Astrocyte (in vitro differentiated cells and primary cell): ENCODE data around the gene FTO. TPM values are rescaled to one million over a fixed set of nuclear protein-coding genes. Genes with fewer than 3 reads are reported as not detected.
A peak's percentile ranks its signal among the peaks of the same experiment; 100 is the strongest.

Experiments used
- DNase-seq: peaks from one replicate; pipeline ENCODE4 v3.0.0-alpha.2; 2010; ENCODE audit warnings: low read depth
- FAIRE-seq: peaks from 2 replicates; lab custom pipeline; 2011; peaks lifted over from hg19 to GRCh38; lab: Jason Lieb, UNC
- H2AFZ ChIP-seq: 2 replicates; pipeline ENCODE4 v1.6.0; 2012; ENCODE audit warnings: low read depth, low read length, inconsistent platforms
- H3K27ac ChIP-seq: 2 replicates; pipeline ENCODE4 v1.5.1; 2011; ENCODE audit warnings: low read depth, low read length, inconsistent platforms
- H3K27me3 ChIP-seq: 2 replicates; pipeline ENCODE4 v1.6.0; 2011; ENCODE audit warnings: low read length, inconsistent platforms; ENCODE audit not compliant: insufficient read depth
- H3K36me3 ChIP-seq: 2 replicates; pipeline ENCODE4 v1.5.1; 2011; ENCODE audit warnings: low read length, inconsistent platforms; ENCODE audit not compliant: insufficient read depth
- H3K4me1 ChIP-seq: 2 replicates; pipeline ENCODE4 v1.5.1; 2011; ENCODE audit warnings: low read length, inconsistent platforms; ENCODE audit not compliant: insufficient read depth
- H3K4me2 ChIP-seq: 2 replicates; pipeline ENCODE4 v1.6.0; 2012; ENCODE audit warnings: low read length, inconsistent platforms
- H3K4me3 ChIP-seq: 2 replicates; pipeline ENCODE4 v1.5.1; 2011; ENCODE audit warnings: low read depth, mild to moderate bottlenecking, low read length, inconsistent platforms; ENCODE audit not compliant: insufficient read depth
- H3K79me2 ChIP-seq: 2 replicates; pipeline ENCODE4 v1.6.0; 2012; ENCODE audit warnings: mild to moderate bottlenecking, low read length, inconsistent platforms; ENCODE audit not compliant: insufficient read depth
- H3K9ac ChIP-seq: 2 replicates; pipeline ENCODE4 v1.6.0; 2012; ENCODE audit warnings: mild to moderate bottlenecking, low read length, inconsistent platforms
- H3K9me3 ChIP-seq: 2 replicates; pipeline ENCODE4 v1.5.1; 2012; ENCODE audit warnings: low read depth, mild to moderate bottlenecking, low read length, inconsistent platforms; ENCODE audit not compliant: insufficient read depth
- H4K20me1 ChIP-seq: 2 replicates; pipeline ENCODE4 v1.6.0; 2012; ENCODE audit warnings: low read length, inconsistent platforms; ENCODE audit not compliant: insufficient read depth
- H3K27ac Mint-ChIP-seq: one replicate; pipeline ENCODE4 v1.8.0; 2021; ENCODE audit warnings: mild to moderate bottlenecking, mixed read lengths; ENCODE audit not compliant: unreplicated experiment
- H3K27me3 Mint-ChIP-seq: one replicate; pipeline ENCODE4 v1.8.0; 2021; ENCODE audit warnings: low read depth, mixed read lengths; ENCODE audit not compliant: unreplicated experiment
- H3K36me3 Mint-ChIP-seq: one replicate; pipeline ENCODE4 v1.8.0; 2021; ENCODE audit warnings: low read depth, mixed read lengths; ENCODE audit not compliant: unreplicated experiment
- H3K4me1 Mint-ChIP-seq: one replicate; pipeline ENCODE4 v1.8.0; 2021; ENCODE audit warnings: low read depth, mixed read lengths; ENCODE audit not compliant: unreplicated experiment
- H3K4me3 Mint-ChIP-seq: one replicate; pipeline ENCODE4 v1.8.0; 2021; ENCODE audit warnings: mild to moderate bottlenecking, moderate library complexity, mixed read lengths; ENCODE audit not compliant: unreplicated experiment
- H3K9me3 Mint-ChIP-seq: one replicate; pipeline ENCODE4 v1.8.0; 2021; ENCODE audit warnings: mild to moderate bottlenecking, mixed read lengths; ENCODE audit not compliant: unreplicated experiment
- EZH2 ChIP-seq: IDR thresholded peaks from 2 replicates; pipeline ENCODE4 v1.6.1; 2012; ENCODE audit warnings: mild to moderate bottlenecking, low read length, inconsistent platforms; ENCODE audit not compliant: insufficient read depth
- total RNA-seq: library from RNA; stranded (reverse); gene quantifications from 2 replicates; pipeline ENCODE4 v1.2.1, GENCODE V29; 2021
- TF ChIP-seq, protein P1 (sequence below): IDR thresholded peaks from 2 replicates; pipeline ENCODE4 v1.5.1; 2011; ENCODE audit warnings: low read depth, mild to moderate bottlenecking, inconsistent platforms, low read length, moderate library complexity; ENCODE audit not compliant: insufficient read depth

Gene FTO
- total RNA-seq, 1 donor from 2014 or later = 73.1 TPM

DNA sequence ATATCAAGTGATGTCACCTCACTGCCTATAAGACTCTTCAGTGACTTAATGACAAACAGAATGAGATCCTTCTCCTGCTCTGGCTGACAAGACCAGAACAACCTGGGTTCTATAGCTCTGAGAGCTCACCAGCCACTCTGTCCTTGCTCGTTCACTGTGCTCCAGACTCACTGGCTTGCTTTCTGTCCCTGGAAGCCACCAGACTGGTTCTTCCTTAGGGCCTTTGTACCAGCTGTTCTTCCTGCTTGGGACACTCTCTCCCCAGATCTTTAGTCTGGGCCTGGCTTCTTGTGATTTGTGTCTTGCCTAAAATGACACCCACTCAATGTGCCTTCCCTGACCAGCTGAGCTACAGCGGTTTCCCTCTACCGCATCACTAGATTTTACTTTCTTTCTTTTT is 76.1 kb downstream of the FTO start:
- H3K4me2 ChIP-seq = no peak overlapping the region
- Mint-ChIP-seq H3K9me3 (peaks cover 2% of the 10 kb centered on the region), H3K4me3 (no peak overlapping the region), H3K27ac (peak overlapping the region; percentile 30), H3K27me3 (no peaks in the 10 kb centered on the region), H3K36me3 (peaks cover 1% of the 10 kb centered on the region), H3K4me1 (peaks cover 58% of the 10 kb centered on the region)
- no peak for FAIRE-seq
- no peak overlapping the region for H3K4me3 ChIP-seq
- H3K36me3 ChIP-seq = no peaks in the 10 kb centered on the region
- H3K9ac ChIP-seq = no peak overlapping the region
- peaks cover 8% of the 10 kb centered on the region for H4K20me1 ChIP-seq
- H3K27ac ChIP-seq = no peak overlapping the region
- peaks cover 32% of the 10 kb centered on the region for H3K4me1 ChIP-seq
- no peak overlapping the region for H2AFZ ChIP-seq
- H3K79me2 ChIP-seq = peaks cover 61% of the 10 kb centered on the region
- TF ChIP-seq, protein P1, sequence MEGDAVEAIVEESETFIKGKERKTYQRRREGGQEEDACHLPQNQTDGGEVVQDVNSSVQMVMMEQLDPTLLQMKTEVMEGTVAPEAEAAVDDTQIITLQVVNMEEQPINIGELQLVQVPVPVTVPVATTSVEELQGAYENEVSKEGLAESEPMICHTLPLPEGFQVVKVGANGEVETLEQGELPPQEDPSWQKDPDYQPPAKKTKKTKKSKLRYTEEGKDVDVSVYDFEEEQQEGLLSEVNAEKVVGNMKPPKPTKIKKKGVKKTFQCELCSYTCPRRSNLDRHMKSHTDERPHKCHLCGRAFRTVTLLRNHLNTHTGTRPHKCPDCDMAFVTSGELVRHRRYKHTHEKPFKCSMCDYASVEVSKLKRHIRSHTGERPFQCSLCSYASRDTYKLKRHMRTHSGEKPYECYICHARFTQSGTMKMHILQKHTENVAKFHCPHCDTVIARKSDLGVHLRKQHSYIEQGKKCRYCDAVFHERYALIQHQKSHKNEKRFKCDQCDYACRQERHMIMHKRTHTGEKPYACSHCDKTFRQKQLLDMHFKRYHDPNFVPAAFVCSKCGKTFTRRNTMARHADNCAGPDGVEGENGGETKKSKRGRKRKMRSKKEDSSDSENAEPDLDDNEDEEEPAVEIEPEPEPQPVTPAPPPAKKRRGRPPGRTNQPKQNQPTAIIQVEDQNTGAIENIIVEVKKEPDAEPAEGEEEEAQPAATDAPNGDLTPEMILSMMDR = no peak
- TF ChIP-seq EZH2 = no peak
- DNase-seq = no peak
- no peaks in the 10 kb centered on the region for H3K9me3 ChIP-seq
- H3K27me3 ChIP-seq = no peaks in the 10 kb centered on the region

DNA sequence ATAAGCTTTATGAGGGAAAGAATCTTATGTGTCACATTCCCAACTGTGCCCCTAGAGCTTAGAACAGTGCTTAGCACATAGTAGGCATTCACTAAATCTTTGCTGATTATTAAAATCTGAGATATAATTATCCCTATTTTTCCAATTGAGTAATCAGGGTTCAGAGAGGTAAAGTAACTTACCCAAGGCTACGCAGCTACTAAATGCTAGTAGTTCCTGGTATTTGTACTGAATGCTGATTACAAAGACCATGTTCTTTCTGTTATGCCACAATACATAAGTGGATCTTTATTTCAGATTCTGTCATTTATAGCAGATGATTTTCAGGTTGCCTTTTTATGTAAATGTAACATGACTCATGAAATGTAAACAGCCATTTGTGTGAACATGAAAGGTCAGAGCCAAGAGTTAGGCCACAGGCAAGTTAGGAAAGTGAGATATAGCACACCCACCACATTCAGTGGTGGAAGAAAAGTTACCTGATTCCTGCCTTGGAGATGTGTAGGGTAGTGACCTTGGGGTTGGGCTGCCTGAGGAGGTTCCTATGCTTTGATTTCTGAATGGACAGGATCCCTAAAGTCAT is 77.2 kb downstream of the FTO start:
- H3K27ac Mint-ChIP-seq = no peak overlapping the region
- Histone ChIP-seq H3K27me3 (no peaks in the 10 kb centered on the region), H2AFZ (no peak overlapping the region), H4K20me1 (peaks cover 8% of the 10 kb centered on the region), H3K4me3 (no peak overlapping the region), H3K4me2 (no peak overlapping the region), H3K79me2 (peaks cover 69% of the 10 kb centered on the region), H3K9ac (no peak overlapping the region), H3K4me1 (peaks cover 23% of the 10 kb centered on the region), H3K9me3 (no peaks in the 10 kb centered on the region), H3K27ac (no peak overlapping the region), H3K36me3 (no peaks in the 10 kb centered on the region)
- no peak for DNase-seq
- H3K36me3 Mint-ChIP-seq = peaks cover 1% of the 10 kb centered on the region
- H3K27me3 Mint-ChIP-seq = no peaks in the 10 kb centered on the region
- no peak for TF ChIP-seq EZH2
- TF ChIP-seq, protein P1 = no peak
- peaks cover 2% of the 10 kb centered on the region for H3K9me3 Mint-ChIP-seq
- peaks cover 55% of the 10 kb centered on the region for H3K4me1 Mint-ChIP-seq
- no peak for FAIRE-seq
- H3K4me3 Mint-ChIP-seq = no peak overlapping the region

DNA sequence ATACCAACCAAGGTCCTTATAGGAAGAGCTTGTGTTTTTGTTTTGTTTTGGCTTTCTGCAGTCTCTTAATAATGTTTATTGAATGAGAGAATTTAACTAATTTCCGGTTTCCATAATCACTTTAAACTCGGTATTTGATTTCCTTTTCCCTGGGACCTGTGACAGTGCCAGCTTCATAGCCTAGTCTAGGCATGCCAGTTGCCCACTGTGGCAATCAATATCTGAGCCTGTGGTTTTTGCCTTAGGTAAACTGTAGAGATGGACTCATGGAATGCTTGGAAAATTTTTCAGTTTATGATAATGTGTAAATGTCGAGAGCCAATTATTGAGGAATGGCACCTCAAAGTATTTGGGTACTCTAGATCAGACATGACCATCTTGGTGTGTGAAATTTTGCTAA is 78.2 kb downstream of the FTO start:
- Histone ChIP-seq H3K27ac (no peak overlapping the region), H3K36me3 (no peaks in the 10 kb centered on the region), H3K4me3 (no peak overlapping the region), H3K9ac (no peak overlapping the region), H3K27me3 (no peaks in the 10 kb centered on the region), H3K79me2 (peaks cover 73% of the 10 kb centered on the region), H3K4me1 (peaks cover 18% of the 10 kb centered on the region), H4K20me1 (peaks cover 9% of the 10 kb centered on the region), H3K4me2 (no peak overlapping the region), H3K9me3 (no peaks in the 10 kb centered on the region), H2AFZ (no peak overlapping the region)
- TF ChIP-seq EZH2 = no peak
- TF ChIP-seq, protein P1 = no peak
- DNase-seq (no peak), FAIRE-seq (peak; percentile 70)
- H3K9me3 Mint-ChIP-seq = peaks cover 2% of the 10 kb centered on the region
- no peak overlapping the region for H3K27ac Mint-ChIP-seq
- H3K36me3 Mint-ChIP-seq = peaks cover 1% of the 10 kb centered on the region
- H3K4me1 Mint-ChIP-seq = peaks cover 51% of the 10 kb centered on the region
- H3K4me3 Mint-ChIP-seq = no peak overlapping the region
- no peaks in the 10 kb centered on the region for H3K27me3 Mint-ChIP-seq
